H1 (cell line): ENCODE measurements around the gene DENND6B.

Experiments
- BRCA1 ChIP-seq: IDR thresholded peaks from 2 replicates; pipeline ENCODE4 v1.6.1; 2012; ENCODE audit warnings: low read depth, low read length, improper control_type of control experiment
- CHD2 ChIP-seq: IDR thresholded peaks from 2 replicates; pipeline ENCODE4 v1.6.1; 2012; ENCODE audit warnings: low read length, improper control_type of control experiment
- CTCF ChIP-seq, 3 experiments: IDR thresholded peaks; 1 replicate in 2 of 3; 2 replicates in 1 of 3; pipeline versions ENCODE4 v1.5.1 to v1.6.1; 2011; ENCODE audit warnings: low read length in 3 of 3, mild to moderate bottlenecking in 3 of 3, inconsistent platforms in 2 of 3, low read depth in 1 of 3, moderate library complexity in 1 of 3; ENCODE audit not compliant: insufficient read depth in 1 of 3; ENCODE audit errors: control extremely low read depth in 1 of 3
- EZH2 ChIP-seq: fragments of 200-600 bp; sonication (generic); IDR thresholded peaks from 2 replicates; pipeline ENCODE4 v1.7.1; 2012; ENCODE audit warnings: low read depth, mild to moderate bottlenecking, moderate library complexity, low read length, inconsistent platforms; ENCODE audit not compliant: severe bottlenecking
- JUN ChIP-seq: IDR thresholded peaks from 2 replicates; pipeline ENCODE4 v1.6.1; 2011; ENCODE audit warnings: low read depth, mild to moderate bottlenecking, improper control_type of control experiment, low read length
- POLR2A ChIP-seq, 2 experiments: IDR thresholded peaks; 1 replicate in 1 of 2; 2 replicates in 1 of 2; pipeline ENCODE4 v1.6.1; 2011; ENCODE audit warnings: low read depth in 2 of 2, low read length in 2 of 2, mild to moderate bottlenecking in 2 of 2; ENCODE audit errors: control extremely low read depth in 1 of 2
- TAF1 ChIP-seq: IDR thresholded peaks from 2 replicates; pipeline ENCODE4 v1.6.1; 2011; ENCODE audit warnings: mild to moderate bottlenecking, low read depth, low read length
- TCF12 ChIP-seq: IDR thresholded peaks from 2 replicates; pipeline ENCODE4 v1.6.1; 2011; ENCODE audit warnings: low read depth, mild to moderate bottlenecking, low read length
- TF ChIP-seq, protein P1 (sequence below): IDR thresholded peaks from 2 replicates; pipeline ENCODE4 v1.6.1; 2012; ENCODE audit warnings: inconsistent platforms

GRCh38 chr22:50347157-50347556 lies 20.3 kb upstream of the DENND6B start:
- TF ChIP-seq CTCF (IDR thresholded peaks at IDR 0.05; ENCODE audit: control extremely low read depth in 1 of 3, insufficient read depth in 1 of 3, low read depth in 1 of 3, low read length in 3 of 3), result no peak
- TF ChIP-seq BRCA1, result no peak
- TF ChIP-seq CHD2, result no peak
- no peak for TF ChIP-seq POLR2A (IDR thresholded peaks at IDR 0.05; ENCODE audit: control extremely low read depth in 1 of 2, low read depth in 2 of 2, low read length in 2 of 2)
- no peak for TF ChIP-seq TAF1
- no peak for TF ChIP-seq JUN
- no peak for TF ChIP-seq EZH2
- no peak for TF ChIP-seq TCF12
- TF ChIP-seq, protein P1, sequence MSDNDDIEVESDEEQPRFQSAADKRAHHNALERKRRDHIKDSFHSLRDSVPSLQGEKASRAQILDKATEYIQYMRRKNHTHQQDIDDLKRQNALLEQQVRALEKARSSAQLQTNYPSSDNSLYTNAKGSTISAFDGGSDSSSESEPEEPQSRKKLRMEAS, result no peak
